ENCODE data around the gene CPE. TPM values are rescaled to one million over a fixed set of nuclear protein-coding genes. Genes with fewer than 3 reads are reported as not detected.
A peak's percentile ranks its signal among the peaks of the same experiment; 100 is the strongest.

The CPE gene
- total RNA-seq, 1 experiment from 2014 or later, result 15.2 TPM

DNA sequence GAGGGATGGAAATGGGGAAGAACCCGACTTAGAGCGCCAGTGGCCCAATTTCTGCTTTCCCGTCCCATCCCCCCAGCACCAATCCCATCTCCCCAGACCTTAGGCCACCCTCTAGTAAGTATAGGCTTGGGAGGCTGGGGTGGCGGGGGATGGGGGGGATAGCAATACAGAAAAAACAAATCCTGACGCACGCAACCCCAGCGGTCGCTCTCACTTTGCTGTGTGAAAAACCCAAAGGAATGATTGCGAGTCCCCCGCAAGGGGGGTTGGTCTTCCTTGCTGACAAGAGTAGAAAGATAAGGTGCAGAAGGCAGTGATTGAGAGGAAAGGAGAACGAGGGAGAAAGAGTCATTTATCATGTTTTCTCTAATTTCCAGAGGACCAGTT lies 863 bp downstream of the CPE start:
- Histone ChIP-seq H3K36me3 (no peaks in the 10 kb centered on the region), H3K4me1 (replicated peaks) (peaks cover 10% of the 10 kb centered on the region), H3K9me3 (replicated peaks) (no peaks in the 10 kb centered on the region), H3K27me3 (replicated peaks) (peaks cover 11% of the 10 kb centered on the region), H3K4me3 (no peak overlapping the region), H3K27ac (no peak overlapping the region)
- DNase-seq (ENCODE audit: low read depth in 1 of 2, low spot score in 2 of 2), result no peak

DNA sequence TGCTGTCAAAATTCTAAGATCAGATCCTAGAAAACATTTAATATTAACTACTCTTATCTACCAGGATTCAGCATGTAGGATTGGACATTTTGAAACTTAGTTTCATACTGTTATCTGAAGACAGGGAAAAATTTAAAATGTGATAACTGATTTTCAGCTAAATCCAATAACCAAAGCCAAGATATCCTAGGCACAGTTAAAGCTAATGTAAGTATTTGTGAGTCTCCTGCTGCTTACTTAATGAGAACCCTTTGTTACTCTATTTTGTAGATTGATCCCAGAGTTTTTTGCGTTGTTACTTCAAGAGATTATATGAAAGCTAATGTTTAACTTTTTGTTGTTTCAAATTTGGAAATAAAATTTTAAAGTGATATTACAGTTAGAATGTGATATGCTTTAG lies 2.0 kb downstream of the CPE start:
- Histone ChIP-seq H3K27ac (no peak overlapping the region), H3K4me3 (no peak overlapping the region), H3K9me3 (replicated peaks) (no peaks in the 10 kb centered on the region), H3K36me3 (no peaks in the 10 kb centered on the region), H3K4me1 (replicated peaks) (peaks cover 10% of the 10 kb centered on the region), H3K27me3 (replicated peaks) (peaks cover 11% of the 10 kb centered on the region)
- no peak for DNase-seq (ENCODE audit: low read depth in 1 of 2, low spot score in 2 of 2)

DNA sequence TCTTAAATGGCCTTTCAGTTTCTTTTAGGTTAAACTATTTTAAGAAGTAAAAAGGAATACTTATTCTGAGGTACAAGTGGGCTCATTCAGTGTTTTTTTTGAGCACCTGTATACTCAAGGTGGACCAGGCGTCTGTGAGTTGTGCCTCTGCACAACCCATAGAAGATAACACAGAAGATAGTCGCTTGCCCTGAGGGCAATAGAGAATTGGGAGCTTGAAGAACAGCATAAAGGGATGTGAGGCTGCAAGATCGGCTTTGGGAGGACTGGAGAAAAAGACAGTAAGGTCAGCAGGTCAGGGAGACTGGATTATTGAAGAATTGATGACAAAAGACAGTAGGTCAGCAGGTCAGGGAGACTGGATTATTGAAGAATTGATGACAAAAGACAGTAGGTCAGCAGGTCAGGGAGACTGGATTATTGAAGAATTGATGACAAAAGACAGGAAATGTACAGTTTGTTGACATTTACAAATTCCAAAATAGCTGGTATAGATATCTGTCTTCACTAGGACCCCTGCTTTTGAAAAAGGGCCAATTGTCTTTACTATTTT lies 3.1 kb downstream of the CPE start:
- Histone ChIP-seq H3K36me3 (no peaks in the 10 kb centered on the region), H3K9me3 (replicated peaks) (no peaks in the 10 kb centered on the region), H3K27ac (no peak overlapping the region), H3K4me3 (no peak overlapping the region), H3K27me3 (replicated peaks) (peaks cover 8% of the 10 kb centered on the region), H3K4me1 (replicated peaks) (peaks cover 10% of the 10 kb centered on the region)
- no peak for DNase-seq (ENCODE audit: low read depth in 1 of 2, low spot score in 2 of 2)

DNA sequence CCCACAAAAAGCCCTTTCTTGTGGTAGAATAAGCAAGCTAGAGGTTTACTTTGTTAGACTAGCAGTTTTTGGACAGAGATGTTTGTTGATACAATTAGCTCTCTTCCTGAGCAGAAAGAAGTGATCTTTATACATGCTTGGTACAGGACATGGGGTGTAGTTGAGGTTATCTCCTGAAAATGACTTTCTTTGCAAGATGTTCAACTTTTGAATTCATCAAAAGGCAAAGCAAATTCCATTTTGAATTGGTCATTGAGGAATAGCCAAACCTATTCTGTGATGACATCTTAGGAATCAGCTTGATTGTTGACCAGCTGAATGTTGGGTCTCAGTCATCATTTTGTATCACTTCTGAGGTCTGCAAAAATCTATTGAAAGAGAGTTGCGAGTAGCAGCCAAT lies 3.8 kb downstream of the CPE start:
- H3K27ac ChIP-seq, result no peak overlapping the region
- no peaks in the 10 kb centered on the region for H3K36me3 ChIP-seq
- no peak for DNase-seq (ENCODE audit: low read depth in 1 of 2, low spot score in 2 of 2)
- H3K9me3 ChIP-seq (replicated peaks), result no peaks in the 10 kb centered on the region
- peaks cover 10% of the 10 kb centered on the region for H3K4me1 ChIP-seq (replicated peaks)
- peaks cover 6% of the 10 kb centered on the region for H3K27me3 ChIP-seq (replicated peaks)
- H3K4me3 ChIP-seq, result no peak overlapping the region

DNA sequence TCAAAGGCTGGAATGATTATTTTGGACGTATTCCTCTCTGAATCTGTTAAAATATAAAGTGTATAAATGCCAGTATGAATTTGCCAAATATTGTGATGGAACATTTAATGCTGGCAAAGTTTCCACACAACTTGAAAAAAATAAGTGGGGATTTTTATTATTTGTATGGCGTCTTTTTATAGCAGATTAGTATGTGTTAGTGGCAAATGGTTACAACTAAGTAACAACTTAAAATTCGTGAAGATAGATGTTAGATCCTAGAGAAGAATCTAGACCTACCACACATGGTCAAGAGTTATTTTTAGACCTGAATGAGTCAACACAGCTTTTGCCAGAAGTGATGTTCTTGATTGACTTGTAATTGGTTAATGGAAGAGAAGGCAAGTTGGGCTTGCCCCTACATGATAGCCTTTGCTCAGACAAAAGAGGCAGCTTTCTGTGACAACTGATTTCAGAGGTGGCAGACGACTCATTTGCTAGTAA lies 4.8 kb downstream of the CPE start:
- Histone ChIP-seq H3K4me1 (replicated peaks) (peaks cover 6% of the 10 kb centered on the region), H3K27ac (no peak overlapping the region), H3K36me3 (no peaks in the 10 kb centered on the region), H3K27me3 (replicated peaks) (peaks cover 6% of the 10 kb centered on the region), H3K9me3 (replicated peaks) (no peaks in the 10 kb centered on the region), H3K4me3 (no peak overlapping the region)
- DNase-seq (ENCODE audit: low read depth in 1 of 2, low spot score in 2 of 2), result no peak

DNA sequence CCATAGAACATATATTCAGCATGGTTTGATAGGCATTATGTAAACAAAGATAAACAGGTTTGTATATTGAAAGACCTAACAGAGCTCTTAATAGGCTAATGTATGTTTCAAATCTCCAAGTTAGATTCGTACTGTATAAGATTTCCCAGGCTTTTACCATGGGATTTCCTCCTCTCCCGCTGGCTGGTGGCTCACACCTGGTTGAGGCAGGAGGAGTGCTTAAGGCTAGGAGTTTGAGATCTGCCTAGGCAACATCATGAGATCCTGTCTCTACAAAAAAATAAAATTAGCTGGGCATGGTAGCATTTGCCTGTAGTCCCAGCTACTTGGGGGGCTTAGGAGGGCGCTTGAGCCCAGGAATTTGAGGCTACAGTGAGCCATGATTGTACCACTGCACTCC lies 5.4 kb downstream of the CPE start:
- H3K27ac ChIP-seq, result no peak overlapping the region
- H3K36me3 ChIP-seq, result no peaks in the 10 kb centered on the region
- no peaks in the 10 kb centered on the region for H3K9me3 ChIP-seq (replicated peaks)
- peaks cover under 1% of the 10 kb centered on the region for H3K4me1 ChIP-seq (replicated peaks)
- H3K27me3 ChIP-seq (replicated peaks), result peaks cover 6% of the 10 kb centered on the region
- no peak for DNase-seq (ENCODE audit: low read depth in 1 of 2, low spot score in 2 of 2)
- H3K4me3 ChIP-seq, result no peak overlapping the region

DNA sequence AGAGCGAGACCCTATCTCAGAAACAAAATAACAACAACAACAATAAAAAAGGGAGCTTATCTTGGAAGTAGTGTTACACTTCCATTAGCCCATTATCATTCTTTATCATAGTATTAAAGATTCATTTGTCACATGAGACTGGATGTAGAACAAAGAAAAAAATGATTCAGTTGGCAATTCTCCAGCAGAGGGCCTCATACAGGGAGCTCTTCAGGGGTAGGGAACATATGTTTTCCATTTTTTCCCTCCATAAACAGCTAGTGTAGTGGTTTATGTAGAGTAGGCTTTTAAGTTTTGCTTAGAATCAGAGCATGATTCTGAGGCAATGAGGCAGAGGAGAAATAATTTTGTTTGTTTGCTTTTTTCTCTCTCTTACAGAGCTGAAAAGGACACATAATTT lies 5.8 kb downstream of the CPE start:
- Histone ChIP-seq H3K4me3 (no peak overlapping the region), H3K27ac (no peak overlapping the region), H3K4me1 (replicated peaks) (no peaks in the 10 kb centered on the region), H3K36me3 (no peaks in the 10 kb centered on the region), H3K9me3 (replicated peaks) (no peaks in the 10 kb centered on the region), H3K27me3 (replicated peaks) (peaks cover 6% of the 10 kb centered on the region)
- peak in 1 of 2 experiments; percentile 8 for DNase-seq (ENCODE audit: low read depth in 1 of 2, low spot score in 2 of 2)

DNA sequence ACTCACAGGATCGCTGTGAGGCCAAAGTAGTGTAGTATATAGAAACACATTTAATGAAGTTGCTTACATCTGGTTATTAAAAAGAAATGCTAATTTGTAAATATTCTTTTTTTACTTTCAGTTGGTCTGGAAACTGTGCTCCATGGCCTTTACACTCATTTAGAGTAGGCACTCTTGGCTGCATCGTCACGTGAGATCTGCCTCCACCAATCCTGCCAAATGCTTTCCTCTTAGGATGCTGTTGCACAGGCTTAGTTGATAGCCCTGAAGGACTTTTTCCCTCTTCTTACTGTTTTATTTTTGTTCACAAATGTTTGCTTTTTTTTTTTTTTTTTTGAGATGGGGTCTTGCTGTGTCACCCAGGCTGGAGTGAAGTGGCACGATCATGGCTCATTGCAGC lies 6.3 kb downstream of the CPE start:
- Histone ChIP-seq H3K27me3 (replicated peaks) (peaks cover 6% of the 10 kb centered on the region), H3K27ac (no peak overlapping the region), H3K36me3 (no peaks in the 10 kb centered on the region), H3K9me3 (replicated peaks) (no peaks in the 10 kb centered on the region), H3K4me3 (no peak overlapping the region), H3K4me1 (replicated peaks) (no peaks in the 10 kb centered on the region)
- DNase-seq (ENCODE audit: low read depth in 1 of 2, low spot score in 2 of 2), result no peak

DNA sequence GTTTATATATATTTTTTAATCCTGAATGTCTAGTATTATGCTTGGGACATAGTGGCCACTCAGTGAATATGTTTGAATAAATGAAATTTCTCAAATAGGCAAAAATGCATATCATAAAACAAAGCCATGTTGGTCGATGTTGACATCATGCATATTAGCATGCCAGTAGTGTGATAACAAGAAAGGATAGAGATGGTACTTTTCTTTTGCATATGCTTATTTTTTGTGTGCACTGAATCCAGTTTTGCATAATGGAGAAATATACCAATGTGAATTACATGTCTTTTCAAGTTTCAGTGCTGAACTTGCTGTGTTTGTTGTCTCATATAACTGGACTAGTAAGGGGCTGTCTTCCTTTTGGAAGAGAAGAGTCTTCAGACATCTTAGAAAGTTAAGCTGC lies 7.5 kb downstream of the CPE start:
- DNase-seq (ENCODE audit: low read depth in 1 of 2, low spot score in 2 of 2), result no peak

DNA sequence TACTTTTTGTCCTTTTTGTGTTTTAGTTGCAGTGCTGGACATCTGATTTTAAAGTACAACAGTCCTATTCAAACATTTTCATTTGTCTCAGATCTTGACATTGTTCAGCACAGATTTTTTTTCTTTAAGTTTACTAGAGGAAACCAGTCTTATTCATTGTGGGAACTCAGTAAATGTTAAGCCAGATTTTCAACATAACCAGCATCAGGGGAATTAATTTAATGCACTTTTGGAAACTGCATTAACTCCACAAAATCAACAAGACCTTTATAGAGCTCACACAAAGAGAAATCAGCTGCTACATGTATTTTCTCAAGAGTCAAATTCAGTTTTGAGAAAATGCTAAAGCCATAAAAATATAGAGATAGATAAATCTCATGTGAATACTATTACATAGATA lies 9.9 kb downstream of the CPE start:
- no peaks in the 10 kb centered on the region for H3K4me1 ChIP-seq (replicated peaks)
- DNase-seq (ENCODE audit: low read depth in 1 of 2, low spot score in 2 of 2), result no peak

More for the DNA sequence above, 7.5 kb downstream of the CPE start:
- Histone ChIP-seq H3K36me3 (no peaks in the 10 kb centered on the region), H3K4me3 (no peak overlapping the region), H3K4me1 (replicated peaks) (no peaks in the 10 kb centered on the region), H3K9me3 (replicated peaks) (no peaks in the 10 kb centered on the region), H3K27me3 (replicated peaks) (peaks cover 6% of the 10 kb centered on the region), H3K27ac (no peak overlapping the region)

DNA sequence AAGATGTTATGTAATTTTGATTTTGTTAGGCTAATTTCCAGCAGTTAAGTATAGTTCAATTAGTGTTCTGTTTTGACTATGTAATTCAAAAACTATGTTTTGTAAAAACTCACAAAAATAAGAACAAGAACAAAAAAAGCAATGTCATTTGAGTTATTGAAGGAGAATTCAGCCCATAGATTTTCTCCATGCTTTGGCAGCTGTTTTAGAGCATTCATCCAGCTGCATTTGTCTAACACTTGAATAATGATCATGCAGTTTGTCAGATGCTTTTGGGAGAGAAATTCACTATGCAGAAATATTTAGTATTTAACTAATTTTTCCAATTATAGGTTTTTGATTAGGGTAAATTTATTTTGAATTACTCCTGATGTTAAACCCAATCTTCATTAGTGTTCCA lies 14.2 kb downstream of the CPE start:
- Histone ChIP-seq H3K27me3 (replicated peaks) (no peaks in the 10 kb centered on the region), H3K4me3 (no peak overlapping the region), H3K9me3 (replicated peaks) (no peaks in the 10 kb centered on the region), H3K36me3 (no peaks in the 10 kb centered on the region), H3K27ac (no peak overlapping the region), H3K4me1 (replicated peaks) (no peaks in the 10 kb centered on the region)
- no peak for DNase-seq (ENCODE audit: low read depth in 1 of 2, low spot score in 2 of 2)

More for the DNA sequence above, 9.9 kb downstream of the CPE start:
- H3K9me3 ChIP-seq (replicated peaks), result no peaks in the 10 kb centered on the region
- no peak overlapping the region for H3K27ac ChIP-seq
- H3K36me3 ChIP-seq, result no peaks in the 10 kb centered on the region
- no peaks in the 10 kb centered on the region for H3K27me3 ChIP-seq (replicated peaks)
- H3K4me3 ChIP-seq, result no peak overlapping the region

DNA sequence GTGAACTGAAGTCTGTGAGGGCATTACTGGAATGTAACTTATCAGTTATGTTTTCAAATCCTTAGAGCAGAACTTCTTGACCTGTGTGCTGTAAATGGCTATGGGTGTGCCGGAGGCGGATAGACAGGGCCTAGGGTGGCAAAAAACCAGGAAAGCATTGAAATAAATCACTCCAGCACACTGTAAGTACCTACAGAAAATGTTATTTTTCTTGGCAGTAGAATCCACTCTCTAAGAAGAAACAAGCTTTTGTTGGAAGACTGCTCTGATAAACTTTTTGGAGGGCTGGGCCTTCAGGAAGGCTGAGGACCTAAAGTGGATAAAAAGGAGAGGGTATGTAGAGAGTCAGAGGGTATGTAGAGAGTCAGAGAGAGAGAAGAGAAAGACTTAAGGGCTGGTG lies 14.9 kb downstream of the CPE start:
- no peaks in the 10 kb centered on the region for H3K9me3 ChIP-seq (replicated peaks)
- no peak overlapping the region for H3K4me3 ChIP-seq
- H3K4me1 ChIP-seq (replicated peaks), result no peaks in the 10 kb centered on the region
- no peaks in the 10 kb centered on the region for H3K27me3 ChIP-seq (replicated peaks)
- DNase-seq (ENCODE audit: low read depth in 1 of 2, low spot score in 2 of 2), result no peak
- no peaks in the 10 kb centered on the region for H3K36me3 ChIP-seq
- H3K27ac ChIP-seq, result no peak overlapping the region

DNA sequence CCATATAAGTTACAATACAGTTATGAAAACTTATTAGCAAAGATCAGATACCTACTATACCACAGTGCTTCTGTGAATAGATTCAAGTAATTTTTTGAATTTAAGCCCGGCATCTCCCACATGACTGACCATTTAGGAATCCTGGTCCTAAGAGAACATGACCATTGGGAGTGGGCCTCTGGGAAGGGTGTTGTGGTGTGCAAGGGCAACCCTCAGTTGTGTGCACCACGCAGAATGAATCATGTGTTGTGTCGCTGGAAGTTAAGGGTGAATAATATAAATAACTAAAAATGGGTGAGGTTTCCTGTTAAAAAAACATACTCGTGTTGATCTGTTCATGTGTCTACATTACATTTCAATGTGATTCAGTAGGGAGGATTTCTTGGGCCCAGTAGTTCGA lies 15.5 kb downstream of the CPE start:
- H3K27ac ChIP-seq, result no peak overlapping the region
- H3K36me3 ChIP-seq, result no peaks in the 10 kb centered on the region
- no peaks in the 10 kb centered on the region for H3K27me3 ChIP-seq (replicated peaks)
- H3K4me1 ChIP-seq (replicated peaks), result no peaks in the 10 kb centered on the region
- H3K4me3 ChIP-seq, result no peak overlapping the region
- no peak for DNase-seq (ENCODE audit: low read depth in 1 of 2, low spot score in 2 of 2)
- no peaks in the 10 kb centered on the region for H3K9me3 ChIP-seq (replicated peaks)

DNA sequence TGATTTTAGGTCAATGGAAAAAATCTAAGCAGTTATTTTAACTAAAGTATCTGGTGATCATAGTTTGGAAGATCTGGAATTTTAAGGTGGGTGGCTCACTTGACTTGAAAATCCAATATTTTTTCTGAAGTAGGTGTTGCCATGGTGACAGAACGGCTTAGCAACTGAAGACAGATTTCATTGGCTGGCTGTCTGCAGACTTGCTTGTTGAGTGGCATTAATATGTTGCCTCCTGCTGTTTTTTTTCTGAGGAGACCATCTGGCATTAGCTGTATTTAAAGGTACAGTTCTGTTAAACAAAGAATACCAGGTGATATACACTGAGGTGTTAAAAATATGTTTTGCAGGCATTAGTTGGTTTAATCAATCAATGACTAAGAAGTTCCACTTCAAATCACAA lies 19.8 kb downstream of the CPE start:
- no peak for DNase-seq (ENCODE audit: low read depth in 1 of 2, low spot score in 2 of 2)
- H3K4me3 ChIP-seq, result no peak overlapping the region
- H3K27ac ChIP-seq, result no peak overlapping the region
- H3K36me3 ChIP-seq, result no peaks in the 10 kb centered on the region
- H3K9me3 ChIP-seq (replicated peaks), result no peaks in the 10 kb centered on the region
- H3K4me1 ChIP-seq (replicated peaks), result no peaks in the 10 kb centered on the region
- H3K27me3 ChIP-seq (replicated peaks), result no peaks in the 10 kb centered on the region

DNA sequence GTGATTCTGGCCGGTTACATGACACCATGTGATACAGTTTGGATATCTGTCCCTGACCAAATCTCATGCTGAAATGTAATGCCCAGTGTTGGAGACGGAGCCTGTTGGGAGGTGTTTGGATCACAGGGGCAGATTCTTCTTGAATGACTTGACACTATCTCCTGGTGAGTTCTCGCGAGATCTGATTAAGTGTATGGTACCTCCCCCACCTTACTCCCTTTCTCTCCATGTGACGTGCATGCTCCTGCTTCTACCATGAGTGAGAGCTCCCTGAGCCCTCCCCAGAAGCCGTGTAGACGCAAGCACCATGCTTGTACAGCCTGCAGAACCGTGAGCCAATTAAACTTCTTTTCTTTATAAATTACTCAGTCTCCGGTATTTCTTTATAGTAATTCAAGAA lies 23.6 kb downstream of the CPE start:
- H3K36me3 ChIP-seq, result no peaks in the 10 kb centered on the region
- H3K27me3 ChIP-seq (replicated peaks), result no peaks in the 10 kb centered on the region
- DNase-seq (ENCODE audit: low read depth in 1 of 2, low spot score in 2 of 2), result no peak
- no peaks in the 10 kb centered on the region for H3K4me1 ChIP-seq (replicated peaks)
- no peaks in the 10 kb centered on the region for H3K9me3 ChIP-seq (replicated peaks)
- H3K4me3 ChIP-seq, result no peak overlapping the region
- H3K27ac ChIP-seq, result no peak overlapping the region
